ENCODE data around the gene LHFPL4. TPM values are rescaled to one million over a fixed set of nuclear protein-coding genes. Genes with fewer than 3 reads are reported as not detected.

LHFPL4 gene
- total RNA-seq, 2 donors from 2014 or later: 1.1 to 6.7 TPM

GRCh38 chr3:9476935-9477334 is 76.7 kb downstream of the LHFPL4 start:
- peaks cover 92% of the 10 kb centered on the region for H3K36me3 ChIP-seq (ENCODE audit: control insufficient read depth, insufficient read depth, low read length)
- DNase-seq: no peak
- peaks cover 88% of the 10 kb centered on the region for H3K36me3 Mint-ChIP-seq (ENCODE audit: low read depth)
- H3K9me3 Mint-ChIP-seq: no peaks in the 10 kb centered on the region
- no peak overlapping the region for H3K9ac ChIP-seq (ENCODE audit: extremely low read depth, low read length, poor library complexity, severe bottlenecking)
- no peaks in the 10 kb centered on the region for H3K27me3 Mint-ChIP-seq (ENCODE audit: insufficient read depth)
- no peak overlapping the region for H3K27ac ChIP-seq (ENCODE audit: low read depth, low read length)
- H3K27me3 ChIP-seq (ENCODE audit: control insufficient read depth, insufficient read depth, low read length, poor library complexity, severe bottlenecking): no peaks in the 10 kb centered on the region
- H3K4me3 ChIP-seq (ENCODE audit: low read length): no peak overlapping the region
- WGBS, 2 experiments (ENCODE audit: insufficient coverage in 1 of 2, insufficient read length in 1 of 2): 96% methylated on average over 4 to 5 of the region's 5 CpGs
- H3K4me3 Mint-ChIP-seq: no peak overlapping the region
- TF ChIP-seq, protein P1, sequence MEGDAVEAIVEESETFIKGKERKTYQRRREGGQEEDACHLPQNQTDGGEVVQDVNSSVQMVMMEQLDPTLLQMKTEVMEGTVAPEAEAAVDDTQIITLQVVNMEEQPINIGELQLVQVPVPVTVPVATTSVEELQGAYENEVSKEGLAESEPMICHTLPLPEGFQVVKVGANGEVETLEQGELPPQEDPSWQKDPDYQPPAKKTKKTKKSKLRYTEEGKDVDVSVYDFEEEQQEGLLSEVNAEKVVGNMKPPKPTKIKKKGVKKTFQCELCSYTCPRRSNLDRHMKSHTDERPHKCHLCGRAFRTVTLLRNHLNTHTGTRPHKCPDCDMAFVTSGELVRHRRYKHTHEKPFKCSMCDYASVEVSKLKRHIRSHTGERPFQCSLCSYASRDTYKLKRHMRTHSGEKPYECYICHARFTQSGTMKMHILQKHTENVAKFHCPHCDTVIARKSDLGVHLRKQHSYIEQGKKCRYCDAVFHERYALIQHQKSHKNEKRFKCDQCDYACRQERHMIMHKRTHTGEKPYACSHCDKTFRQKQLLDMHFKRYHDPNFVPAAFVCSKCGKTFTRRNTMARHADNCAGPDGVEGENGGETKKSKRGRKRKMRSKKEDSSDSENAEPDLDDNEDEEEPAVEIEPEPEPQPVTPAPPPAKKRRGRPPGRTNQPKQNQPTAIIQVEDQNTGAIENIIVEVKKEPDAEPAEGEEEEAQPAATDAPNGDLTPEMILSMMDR (conservative IDR thresholded peaks at IDR 0.05): no peak
- H3K27ac Mint-ChIP-seq: no peak overlapping the region
- no peaks in the 10 kb centered on the region for H3K4me1 ChIP-seq (ENCODE audit: control insufficient read depth, insufficient read depth, low read length)
- H3K9me3 ChIP-seq (ENCODE audit: control insufficient read depth, low read length): no peaks in the 10 kb centered on the region
- H3K4me1 Mint-ChIP-seq: no peaks in the 10 kb centered on the region

DNA sequence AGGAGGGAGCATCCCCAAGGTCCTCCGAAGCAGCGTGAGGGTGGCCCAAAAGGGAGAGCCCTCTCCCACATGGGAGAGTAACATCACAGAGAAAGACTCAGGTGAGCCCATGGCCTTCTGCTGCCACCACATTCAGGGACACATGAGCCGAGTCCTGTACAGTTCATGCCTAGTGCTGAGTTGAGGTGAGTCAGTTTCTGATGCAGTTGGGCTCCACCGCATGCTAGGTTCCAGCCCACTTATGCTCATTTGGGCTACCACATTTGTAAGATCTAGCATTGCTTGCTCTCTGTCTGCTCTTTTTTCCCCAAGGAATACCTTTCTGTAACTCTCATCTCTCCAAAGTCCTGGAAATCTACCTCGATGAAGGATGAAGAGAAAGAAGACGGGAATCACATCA is 79.1 kb downstream of the LHFPL4 start:
- peaks cover 96% of the 10 kb centered on the region for H3K36me3 ChIP-seq (ENCODE audit: control insufficient read depth, insufficient read depth, low read length)
- Mint-ChIP-seq H3K36me3 (ENCODE audit: low read depth) (peaks cover 87% of the 10 kb centered on the region), H3K4me3 (no peak overlapping the region), H3K9me3 (no peaks in the 10 kb centered on the region), H3K27me3 (ENCODE audit: insufficient read depth) (no peaks in the 10 kb centered on the region), H3K4me1 (no peaks in the 10 kb centered on the region), H3K27ac (no peak overlapping the region)
- H3K4me3 ChIP-seq (ENCODE audit: low read length): no peak overlapping the region
- no peak overlapping the region for H3K9ac ChIP-seq (ENCODE audit: extremely low read depth, low read length, poor library complexity, severe bottlenecking)
- H3K4me1 ChIP-seq (ENCODE audit: control insufficient read depth, insufficient read depth, low read length): no peaks in the 10 kb centered on the region
- DNase-seq: no peak
- no peaks in the 10 kb centered on the region for H3K9me3 ChIP-seq (ENCODE audit: control insufficient read depth, low read length)
- TF ChIP-seq, protein P1 (conservative IDR thresholded peaks at IDR 0.05): no peak
- 95 to 100% methylated on average over 3 to 6 of the region's 6 CpGs for WGBS, 2 experiments (ENCODE audit: insufficient coverage in 1 of 2, insufficient read length in 1 of 2)
- no peak overlapping the region for H3K27ac ChIP-seq (ENCODE audit: low read depth, low read length)
- H3K27me3 ChIP-seq (ENCODE audit: control insufficient read depth, insufficient read depth, low read length, poor library complexity, severe bottlenecking): no peaks in the 10 kb centered on the region

DNA sequence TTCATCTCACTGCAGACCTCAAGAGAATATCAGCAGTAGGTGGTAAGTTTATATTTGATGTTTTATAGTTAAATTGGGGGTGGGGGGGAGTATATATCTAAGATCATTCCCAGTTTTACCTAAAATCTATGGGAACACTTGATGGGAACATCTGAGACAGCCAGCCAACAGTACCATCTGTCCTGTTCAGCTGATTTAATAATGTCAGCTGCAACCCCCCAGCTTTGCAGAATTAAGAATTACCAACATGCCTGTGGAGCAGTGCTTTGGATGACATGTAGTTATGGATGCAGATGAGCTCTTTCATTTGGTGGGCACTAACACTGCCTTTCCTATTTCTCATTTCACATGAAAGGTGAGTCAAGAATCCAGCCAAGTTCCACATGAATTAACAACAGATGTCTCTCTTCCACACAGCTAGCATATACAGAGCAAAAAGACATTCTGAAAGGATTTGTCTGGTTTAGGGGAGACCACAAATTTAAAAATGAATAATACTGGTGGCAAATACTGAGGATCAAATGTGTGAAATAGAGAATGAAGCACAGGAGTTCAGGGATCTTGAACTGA is 80.0 kb downstream of the LHFPL4 start:
- no peak overlapping the region for H3K27ac Mint-ChIP-seq
- Histone ChIP-seq H3K27ac (ENCODE audit: low read depth, low read length) (no peak overlapping the region), H3K9ac (ENCODE audit: extremely low read depth, low read length, poor library complexity, severe bottlenecking) (no peak overlapping the region), H3K4me3 (ENCODE audit: low read length) (no peak overlapping the region), H3K27me3 (ENCODE audit: control insufficient read depth, insufficient read depth, low read length, poor library complexity, severe bottlenecking) (no peaks in the 10 kb centered on the region), H3K9me3 (ENCODE audit: control insufficient read depth, low read length) (no peaks in the 10 kb centered on the region), H3K4me1 (ENCODE audit: control insufficient read depth, insufficient read depth, low read length) (no peaks in the 10 kb centered on the region), H3K36me3 (ENCODE audit: control insufficient read depth, insufficient read depth, low read length) (peaks cover 97% of the 10 kb centered on the region)
- H3K36me3 Mint-ChIP-seq (ENCODE audit: low read depth): peaks cover 85% of the 10 kb centered on the region
- H3K9me3 Mint-ChIP-seq: no peaks in the 10 kb centered on the region
- no peaks in the 10 kb centered on the region for H3K27me3 Mint-ChIP-seq (ENCODE audit: insufficient read depth)
- TF ChIP-seq, protein P1 (conservative IDR thresholded peaks at IDR 0.05): no peak
- no peak overlapping the region for H3K4me3 Mint-ChIP-seq
- H3K4me1 Mint-ChIP-seq: no peaks in the 10 kb centered on the region
- no peak for DNase-seq
